HG02571 (cell line): Measurements from ENCODE around the gene NGRN.

Source experiments
- ATAC-seq: cut with Tn5 transposase; IDR thresholded peaks from one replicate; pipeline ENCODE4 v1.9.1; 2021; ENCODE audit warnings: mild to moderate bottlenecking, moderate library complexity; ENCODE audit not compliant: unreplicated experiment

Gene NGRN

DNA sequence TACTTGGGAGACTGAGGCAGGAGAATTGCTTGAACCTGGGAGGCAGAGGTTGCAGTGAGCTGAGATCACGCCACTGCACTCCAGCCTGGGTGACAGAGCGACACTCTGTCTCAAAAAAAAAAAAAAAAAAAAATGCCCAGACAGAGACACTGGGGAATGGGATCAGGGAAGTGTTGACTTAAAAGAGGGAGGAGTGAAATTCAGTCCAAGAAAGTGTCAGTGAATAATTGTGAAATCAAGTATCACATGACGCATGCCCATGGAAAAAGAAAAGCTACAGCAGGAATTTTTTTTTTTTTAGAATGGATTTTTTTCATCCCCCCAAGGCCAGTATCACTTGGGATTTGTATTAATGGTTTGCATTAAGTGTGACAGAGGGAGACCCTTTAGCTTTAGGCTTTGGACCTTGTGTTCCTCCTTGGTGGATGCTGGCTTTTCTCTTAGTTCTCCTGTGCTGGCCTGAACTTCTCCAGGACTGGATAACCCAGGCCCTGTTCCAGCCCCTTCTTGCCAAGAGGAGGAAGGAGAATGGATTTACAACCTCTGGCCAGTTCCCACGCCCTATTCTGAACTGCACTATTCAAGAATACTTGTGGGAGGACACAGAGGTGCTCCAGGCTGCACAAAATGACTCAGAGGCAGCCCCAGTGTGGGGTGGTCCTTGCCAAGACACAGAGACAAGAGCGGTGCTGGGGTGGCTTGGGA, 50.0 kb downstream of the NGRN start:
- no peak for ATAC-seq

DNA sequence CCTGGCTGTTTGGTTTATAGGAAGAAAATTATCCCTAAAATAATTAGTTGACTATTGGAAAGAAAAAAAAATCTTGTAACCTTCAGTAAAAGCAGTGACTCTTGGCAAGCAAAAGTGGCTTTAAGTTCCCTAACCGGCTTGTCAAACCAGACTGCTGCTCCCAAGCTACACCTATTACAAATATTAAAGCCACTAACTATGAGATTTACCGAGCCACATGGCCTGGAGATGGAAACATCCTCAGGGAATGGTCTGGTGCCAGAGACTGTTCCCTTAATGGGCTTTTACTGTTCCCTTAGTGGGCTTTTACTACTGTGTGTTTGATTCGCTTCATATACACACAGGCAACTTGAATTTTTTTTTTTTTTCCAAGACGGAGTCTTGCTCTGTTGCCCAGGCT, 50.7 kb downstream of the NGRN start:
- no peak for ATAC-seq

DNA sequence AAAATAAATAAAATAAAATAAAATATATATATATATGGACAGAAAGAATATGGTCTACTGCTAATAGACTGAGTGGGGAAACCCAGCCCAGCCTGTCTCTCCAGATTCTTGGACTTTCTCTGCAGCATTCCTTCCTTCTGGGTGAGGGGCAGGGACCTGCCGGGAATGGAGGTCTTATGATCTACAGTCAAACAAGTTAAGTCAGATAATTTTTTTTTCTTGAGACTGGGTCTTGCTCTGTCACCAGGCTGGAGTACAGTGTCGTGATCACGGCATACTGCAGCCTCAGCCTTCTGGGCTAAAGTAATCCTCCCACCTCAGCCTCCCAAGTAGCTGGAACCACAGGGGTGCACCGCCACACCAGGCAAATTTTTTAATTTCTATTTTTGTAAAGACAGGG, 53.1 kb downstream of the NGRN start:
- no peak for ATAC-seq

DNA sequence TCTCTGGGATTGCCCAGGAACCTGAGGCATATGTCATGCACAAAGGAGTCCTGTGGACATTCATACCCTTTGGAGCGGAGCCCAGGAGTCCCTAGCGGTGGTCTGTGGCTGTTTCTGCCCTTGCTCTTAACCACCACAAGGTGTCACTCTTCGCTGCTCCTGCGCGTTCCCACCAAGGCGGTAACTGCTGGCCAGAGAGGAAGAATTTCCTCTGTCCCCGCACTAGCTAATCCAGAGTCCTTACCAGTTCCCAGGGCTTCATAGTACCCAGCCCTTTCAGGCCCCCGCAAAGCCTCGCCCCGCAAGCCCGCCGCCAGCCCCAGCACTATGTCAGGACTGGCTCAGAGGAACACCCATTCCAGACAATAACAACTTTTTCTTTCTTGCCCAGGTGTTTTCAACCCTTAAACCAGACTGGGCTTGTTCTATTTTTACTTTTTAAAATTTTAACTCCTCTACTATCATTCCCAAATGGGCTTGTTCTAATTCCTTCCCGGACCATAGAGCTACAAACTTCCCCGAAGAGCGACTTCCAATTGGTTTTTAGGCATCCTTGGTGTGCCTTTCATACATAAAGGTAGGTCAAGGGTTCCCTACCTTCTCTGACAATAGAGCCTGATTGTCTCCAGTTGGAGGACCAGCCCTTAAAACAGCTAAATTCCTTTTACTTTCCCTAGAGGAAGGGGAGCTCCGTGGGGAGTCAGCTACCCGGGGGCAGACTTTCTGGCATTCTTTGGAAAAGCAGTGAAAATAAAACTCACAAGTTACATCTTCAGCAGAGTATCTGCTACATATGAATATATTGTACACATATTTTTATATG, 54.8 kb downstream of the NGRN start:
- ATAC-seq: peak; percentile 61

DNA sequence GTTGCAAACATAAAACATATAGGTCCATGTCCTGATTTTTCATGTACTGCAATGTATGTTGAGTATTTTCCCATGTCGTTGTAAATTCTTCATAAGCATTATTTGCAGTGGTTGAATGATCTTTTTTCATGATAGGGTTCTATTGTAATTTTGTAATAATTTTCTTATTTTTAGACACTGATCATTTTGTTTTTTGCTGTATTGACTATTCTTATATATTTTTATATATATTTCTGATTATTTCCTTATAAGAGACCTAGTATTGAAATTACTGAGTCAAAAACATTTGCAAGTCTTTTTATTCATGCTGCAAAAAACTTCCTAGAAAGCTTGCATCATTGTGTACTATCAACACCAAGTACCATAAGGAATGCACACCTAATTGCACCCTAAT, 55.4 kb downstream of the NGRN start:
- ATAC-seq: no peak
